Ovary (tissue), 9 donors: Measurements from ENCODE around the gene OR5H2. TPM values are rescaled to one million over a fixed set of nuclear protein-coding genes. Genes with fewer than 3 reads are reported as not detected.

Experiments used
- DNase-seq, 5 donors: peaks; one replicate each; pipeline ENCODE4 v3.0.0-alpha.2; 2019 to 2020
- H3K27ac ChIP-seq, 2 donors: fragments of 200-600 bp; one replicate each; pipeline versions ENCODE4 v1.5.1 to v1.8.0; 2019 to 2022
- H3K27me3 ChIP-seq: fragments of 200-600 bp; one replicate; pipeline ENCODE4 v1.8.0; 2022
- H3K36me3 ChIP-seq: fragments of 200-600 bp; sonication (generic); one replicate; pipeline ENCODE4 v1.5.1; 2019
- H3K4me1 ChIP-seq: one replicate; pipeline ENCODE4 v1.8.1; 2013; ENCODE audit warnings: mild to moderate bottlenecking, moderate library complexity; ENCODE audit not compliant: insufficient read depth
- H3K4me3 ChIP-seq: fragments of 200-600 bp; sonication (generic); one replicate; pipeline ENCODE4 v1.5.1; 2017
- H3K9me3 ChIP-seq, 2 donors: fragments of 200-600 bp in 1 of 2; sonication (generic) in 1 of 2; one replicate each; pipeline versions ENCODE4 v1.5.1 to v1.8.1; 2013 to 2019; ENCODE audit warnings: mild to moderate bottlenecking in 1 of 2, moderate library complexity in 1 of 2
- CTCF ChIP-seq, 3 donors: fragments of 450-650 bp in 2 of 3; fragments of 200-600 bp in 1 of 3; IDR thresholded peaks; one replicate each; pipeline versions ENCODE4 v1.5.1 to v1.8.0; 2016 to 2022; ENCODE audit warnings: antibody characterized with exemption in 3 of 3, mild to moderate bottlenecking in 1 of 3
- EP300 ChIP-seq: sonication (generic); formaldehyde crosslinking; IDR thresholded peaks from one replicate; pipeline ENCODE4 v1.6.1; 2017; ENCODE audit warnings: antibody characterized with exemption
- POLR2A ChIP-seq: fragments of 450-650 bp; IDR thresholded peaks from one replicate; pipeline ENCODE4 v1.6.1; 2017; ENCODE audit warnings: antibody characterized with exemption, mild to moderate bottlenecking, moderate library complexity
- WGBS, 3 donors: extraction: QIAGEN DNeasy Blood & Tissue Kit in 1 of 3; methylation state at CpG; one replicate each; pipeline versions ENCODE4 v1.1.5 to v1.1.7; 2013 to 2017; 5-methylcytosine and 5-hydroxymethylcytosine counted together
- intact Hi-C, 4 donors: fragments of 100-400 bp; cut with DNase I; formaldehyde crosslinking; loops; one replicate each; pipeline versions ENCODE4 v1.11.0 to v1.15.1; 2022 to 2023
- polyA plus RNA-seq, 2 donors: library from polyadenylated mRNA; stranded (reverse); fragments of 200-250 nt in 1 of 2; fragments of 350-450 nt in 1 of 2; fragmentation: Illumina TruSeq in 1 of 2; extraction: RNeasy Lipid Tissue Mini Kit (QIAGEN cat#74804) in 1 of 2; gene quantifications; one replicate each; pipeline ENCODE4 v1.2.3, GENCODE V29; 2013 to 2014
- total RNA-seq, 7 donors: library from RNA; depleted of rRNA in 2 of 7; stranded (reverse); fragments of >200 nt in 2 of 7; fragmentation: NEBNext Ultra II Directional in 3 of 7; extraction: Animal tissue kit (Norgen Biotek cat#: 25700) in 3 of 7; gene quantifications; one replicate each; pipeline versions ENCODE4 v1.1.0 to v1.2.4, GENCODE V29; 2016 to 2023
- donor health status: DM: no; HTN: no; CAD: no; lungs with moderate emphysema.
- donor health status: DM: no; HTN: no; CAD: no.
- donor health status: Bipolar disorder and iron deficiency.
- donor health status: DM: yes; HTN: yes; CAD: no.
- donor health status: DM: no; HTN: no; CAD: no.
- donor health status: DM: yes; HTN: yes; CAD: no.

The OR5H2 gene
- total and polyA plus RNA-seq, 9 donors: not detected

DNA sequence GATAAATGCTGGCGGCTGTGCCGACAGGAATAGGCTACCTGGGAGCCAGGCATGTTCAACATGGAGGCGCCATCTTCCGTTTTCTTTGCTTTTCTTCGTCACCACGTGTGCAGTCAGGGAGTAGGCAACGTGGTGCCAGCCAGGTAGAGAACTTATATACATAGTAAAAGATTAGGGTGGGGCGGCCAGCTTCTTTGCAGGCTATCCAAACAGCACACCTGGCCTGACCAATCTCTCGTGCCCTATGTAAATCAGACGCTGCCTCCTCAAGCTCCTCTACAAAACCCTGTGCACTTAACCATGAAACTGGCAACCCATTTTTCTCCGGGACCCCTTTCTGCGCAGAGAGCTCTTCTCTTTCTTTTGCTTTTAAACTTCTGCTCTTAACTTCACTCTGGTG lies 42.8 kb downstream of the OR5H2 start:
- TF ChIP-seq CTCF (IDR thresholded peaks at IDR 0.05): no peak
- no peak for TF ChIP-seq POLR2A
- TF ChIP-seq EP300: no peak
- intact Hi-C loops: no loop called here
- DNase-seq: no peak

DNA sequence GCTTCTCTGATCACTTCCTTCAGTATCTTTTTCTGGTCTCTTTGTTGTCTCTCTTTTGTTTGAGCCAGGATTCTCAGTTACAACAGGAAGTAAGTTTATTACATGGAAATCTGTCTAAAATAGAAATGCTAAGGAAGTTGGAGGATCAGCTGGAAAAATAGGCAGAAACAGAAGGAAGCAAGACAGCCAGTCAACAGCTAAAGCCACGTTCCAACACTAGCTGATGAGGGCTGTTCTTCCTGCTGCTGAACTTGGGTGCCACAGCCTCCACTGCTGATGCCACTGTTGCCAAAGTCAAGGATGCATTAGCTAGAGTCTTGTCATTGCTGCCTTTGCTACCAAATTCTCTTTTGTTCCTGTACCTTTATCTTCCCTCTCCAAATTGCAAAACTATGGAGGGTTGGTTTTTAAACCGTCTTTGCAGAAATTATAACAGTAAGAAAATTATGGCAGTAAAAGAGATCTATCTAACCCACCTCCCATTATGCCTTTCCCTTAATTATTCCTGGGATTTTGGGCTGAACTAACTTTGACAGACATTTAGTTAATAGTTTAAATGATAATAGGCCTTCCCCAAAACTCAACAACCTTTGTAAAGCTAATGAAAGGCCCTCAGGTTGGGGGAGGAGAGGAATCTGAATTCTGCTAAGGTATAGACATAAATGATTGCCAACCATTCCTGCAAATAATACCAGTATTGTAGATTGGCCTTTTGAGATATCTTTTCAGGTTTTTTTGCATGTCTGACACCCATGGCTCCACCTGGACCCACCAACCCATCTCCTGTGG lies 44.0 kb downstream of the OR5H2 start:
- 55 to 65% (median 57%) methylated on average over 2 of the region's 2 CpGs for WGBS, 3 donors
- Histone ChIP-seq H3K36me3 (no peaks in the 10 kb centered on the region), H3K27me3 (no peaks in the 10 kb centered on the region), H3K9me3 (no peaks in the 10 kb centered on the region), H3K4me3 (no peak overlapping the region), H3K4me1 (no peaks in the 10 kb centered on the region), H3K27ac (no peak overlapping the region)
- TF ChIP-seq EP300 (no peak), POLR2A (no peak), CTCF (IDR thresholded peaks at IDR 0.05) (no peak)
- intact Hi-C loops: no loop called here
- DNase-seq: no peak

More for the DNA sequence above, 42.8 kb downstream of the OR5H2 start:
- no peak overlapping the region for H3K27ac ChIP-seq
- no peaks in the 10 kb centered on the region for H3K9me3 ChIP-seq
- no peaks in the 10 kb centered on the region for H3K36me3 ChIP-seq
- no peak overlapping the region for H3K4me3 ChIP-seq
- H3K27me3 ChIP-seq: no peaks in the 10 kb centered on the region
- 57 to 79% (median 66%) methylated on average over 12 of the region's 12 CpGs for WGBS, 3 donors
- H3K4me1 ChIP-seq: no peaks in the 10 kb centered on the region

DNA sequence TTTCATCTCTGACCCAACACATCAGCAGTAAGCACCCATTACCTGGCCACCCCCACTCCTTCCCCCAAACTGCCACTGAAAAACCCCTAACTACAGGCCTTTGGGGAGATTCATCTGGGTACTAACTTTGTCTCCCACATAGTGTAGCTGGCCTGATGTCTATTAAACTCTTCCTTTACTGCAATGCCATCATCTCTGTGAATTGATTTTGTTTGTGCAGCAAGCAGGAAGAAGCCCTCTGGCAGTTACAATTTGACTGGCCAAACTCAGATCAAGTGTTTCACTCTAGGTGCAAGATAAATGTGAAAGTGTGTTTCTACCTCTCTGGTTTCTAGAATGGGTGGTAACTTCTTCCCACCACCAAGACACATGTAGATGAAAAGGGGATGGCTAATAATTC lies 44.6 kb downstream of the OR5H2 start:
- Histone ChIP-seq H3K4me1 (no peaks in the 10 kb centered on the region), H3K27ac (no peak overlapping the region), H3K9me3 (no peaks in the 10 kb centered on the region), H3K4me3 (no peak overlapping the region), H3K36me3 (no peaks in the 10 kb centered on the region), H3K27me3 (no peaks in the 10 kb centered on the region)
- TF ChIP-seq EP300: no peak
- no peak for TF ChIP-seq POLR2A
- no peak for TF ChIP-seq CTCF (IDR thresholded peaks at IDR 0.05)
- no peak for DNase-seq
- intact Hi-C loops: no loop called here

GRCh38 chr3:98328933-98329332 lies 46.6 kb downstream of the OR5H2 start:
- Histone ChIP-seq H3K27ac (no peak overlapping the region), H3K9me3 (no peaks in the 10 kb centered on the region), H3K36me3 (no peaks in the 10 kb centered on the region), H3K4me3 (no peak overlapping the region), H3K4me1 (no peaks in the 10 kb centered on the region), H3K27me3 (no peaks in the 10 kb centered on the region)
- TF ChIP-seq EP300: no peak
- no peak for TF ChIP-seq CTCF (IDR thresholded peaks at IDR 0.05)
- TF ChIP-seq POLR2A: no peak
- 72 to 81% (median 73%) methylated on average over 5 of the region's 5 CpGs for WGBS, 3 donors
- no peak for DNase-seq
- intact Hi-C loops: no loop called here
